HCT116 (cell line): ENCODE data around the gene FOXP1.

Experiments
- POLR2AphosphoS5 ChIP-seq: IDR thresholded peaks from 2 replicates; pipeline ENCODE4 v1.6.1; 2011; ENCODE audit warnings: mild to moderate bottlenecking, low read depth, low read length, moderate library complexity
- SP1 ChIP-seq: IDR thresholded peaks from 2 replicates; pipeline ENCODE4 v1.6.1; 2012; ENCODE audit warnings: low read depth
- TF ChIP-seq, protein P1 (sequence below), 3 experiments: fragments of 200-600 bp in 1 of 3; sonication (generic) in 1 of 3; IDR thresholded peaks in 2 of 3; conservative IDR thresholded peaks in 1 of 3; 2 replicates each; pipeline ENCODE4 v1.5.1; 2012 to 2017; ENCODE audit warnings: low read depth in 2 of 3, low read length in 2 of 3, antibody characterized with exemption in 1 of 3, borderline replicate concordance in 1 of 3, control low read depth in 1 of 3, mild to moderate bottlenecking in 1 of 3, mixed read lengths in 1 of 3, mixed run types in 1 of 3, moderate library complexity in 1 of 3; ENCODE audit not compliant: insufficient read depth in 1 of 3
- TF ChIP-seq, protein P2 (sequence below): IDR thresholded peaks from 2 replicates; pipeline ENCODE4 v1.6.1; 2012

DNA sequence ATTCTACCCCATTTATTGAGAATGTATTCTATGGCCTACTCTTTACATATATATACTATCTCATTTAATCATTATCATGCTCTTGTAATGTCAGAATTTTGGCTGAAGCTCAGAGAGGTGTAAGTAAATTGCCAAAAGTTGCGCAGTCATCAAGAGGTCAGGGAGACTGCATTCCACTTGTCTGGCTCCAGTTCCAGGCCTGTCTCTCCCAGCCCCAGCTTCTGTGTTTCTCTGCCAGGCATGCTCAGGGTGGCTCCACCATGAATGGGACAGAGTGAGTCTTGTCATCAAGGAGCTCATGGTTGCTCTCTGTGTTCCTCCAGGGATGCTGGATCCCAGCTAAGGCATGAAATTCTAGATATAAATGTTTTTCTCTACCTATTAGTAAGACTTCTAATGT is 635.9 kb downstream of the FOXP1 start:
- no peak for TF ChIP-seq SP1
- TF ChIP-seq, protein P1, sequence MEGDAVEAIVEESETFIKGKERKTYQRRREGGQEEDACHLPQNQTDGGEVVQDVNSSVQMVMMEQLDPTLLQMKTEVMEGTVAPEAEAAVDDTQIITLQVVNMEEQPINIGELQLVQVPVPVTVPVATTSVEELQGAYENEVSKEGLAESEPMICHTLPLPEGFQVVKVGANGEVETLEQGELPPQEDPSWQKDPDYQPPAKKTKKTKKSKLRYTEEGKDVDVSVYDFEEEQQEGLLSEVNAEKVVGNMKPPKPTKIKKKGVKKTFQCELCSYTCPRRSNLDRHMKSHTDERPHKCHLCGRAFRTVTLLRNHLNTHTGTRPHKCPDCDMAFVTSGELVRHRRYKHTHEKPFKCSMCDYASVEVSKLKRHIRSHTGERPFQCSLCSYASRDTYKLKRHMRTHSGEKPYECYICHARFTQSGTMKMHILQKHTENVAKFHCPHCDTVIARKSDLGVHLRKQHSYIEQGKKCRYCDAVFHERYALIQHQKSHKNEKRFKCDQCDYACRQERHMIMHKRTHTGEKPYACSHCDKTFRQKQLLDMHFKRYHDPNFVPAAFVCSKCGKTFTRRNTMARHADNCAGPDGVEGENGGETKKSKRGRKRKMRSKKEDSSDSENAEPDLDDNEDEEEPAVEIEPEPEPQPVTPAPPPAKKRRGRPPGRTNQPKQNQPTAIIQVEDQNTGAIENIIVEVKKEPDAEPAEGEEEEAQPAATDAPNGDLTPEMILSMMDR (IDR thresholded peaks at IDR 0.05 in 2 of 3, conservative IDR thresholded peaks at IDR 0.05 in 1 of 3; ENCODE audit: borderline replicate concordance in 1 of 3, insufficient read depth in 1 of 3, low read depth in 2 of 3, low read length in 2 of 3) = no peak
- no peak for TF ChIP-seq POLR2AphosphoS5
- TF ChIP-seq, protein P2, sequence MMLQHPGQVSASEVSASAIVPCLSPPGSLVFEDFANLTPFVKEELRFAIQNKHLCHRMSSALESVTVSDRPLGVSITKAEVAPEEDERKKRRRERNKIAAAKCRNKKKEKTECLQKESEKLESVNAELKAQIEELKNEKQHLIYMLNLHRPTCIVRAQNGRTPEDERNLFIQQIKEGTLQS = no peak
